Activated naive CD4-positive, alpha-beta T cell treated with anti-CD3 and anti-CD28 coated beads, Interleukin-2, amount 10 ng/mL, durations not matched to agents 7 days and 5 days (primary cell): ENCODE results near the gene RAD1.

Experiments used
- CTCF ChIA-PET: fragments of 350-600 bp; sonication (Branson Sonifier 250); formaldehyde crosslinking; loops from one replicate; lab custom pipeline; 2021; ENCODE audit warnings: antibody characterized with exemption; lab: Charles Lee
- DNase-seq: peaks from one replicate; pipeline ENCODE4 v3.0.0-alpha.2; 2020
- H3K27ac Mint-ChIP-seq: one replicate; pipeline ENCODE4 v1.8.0; 2021; ENCODE audit warnings: mild to moderate bottlenecking, moderate library complexity, mixed read lengths
- H3K27me3 Mint-ChIP-seq: one replicate; pipeline ENCODE4 v1.8.0; 2021; ENCODE audit warnings: mild to moderate bottlenecking, mixed read lengths
- H3K36me3 Mint-ChIP-seq: one replicate; pipeline ENCODE4 v1.8.0; 2021; ENCODE audit warnings: mixed read lengths
- H3K4me1 Mint-ChIP-seq: one replicate; pipeline ENCODE4 v1.8.0; 2021; ENCODE audit warnings: mixed read lengths
- H3K4me3 Mint-ChIP-seq: one replicate; pipeline ENCODE4 v1.8.0; 2021; ENCODE audit warnings: mild to moderate bottlenecking, moderate library complexity, mixed read lengths
- H3K9me3 Mint-ChIP-seq: one replicate; pipeline ENCODE4 v1.8.0; 2021; ENCODE audit warnings: mixed read lengths

RAD1 gene

DNA sequence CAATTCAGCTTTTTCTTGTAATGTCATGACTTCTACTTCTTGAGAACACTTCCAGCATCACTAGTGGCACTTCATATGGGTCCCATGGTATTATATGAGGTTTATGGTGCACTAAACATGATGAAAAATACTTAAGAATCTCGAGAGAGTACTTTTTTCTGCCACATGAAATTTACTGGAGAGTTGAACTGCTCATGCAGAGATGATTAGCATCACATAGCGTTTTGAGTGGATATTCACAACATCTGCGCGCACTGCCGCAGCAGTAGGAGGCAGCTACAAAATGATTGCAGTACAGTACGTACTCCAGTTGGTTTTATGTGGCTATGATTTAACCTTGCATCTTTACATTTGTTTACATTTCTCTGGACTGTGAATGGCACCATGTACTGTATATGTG lies 14.7 kb downstream of the RAD1 start:
- no peak for DNase-seq
- Mint-ChIP-seq H3K27ac (no peak overlapping the region), H3K36me3 (peaks cover 3% of the 10 kb centered on the region), H3K4me3 (no peak overlapping the region), H3K4me1 (no peaks in the 10 kb centered on the region), H3K9me3 (no peaks in the 10 kb centered on the region), H3K27me3 (no peaks in the 10 kb centered on the region)
- CTCF ChIA-PET: interaction anchor here (0.8 to 1.4 kb wide), 6 partner anchors 10 to 416 kb away, joined by 3 to 6 read pairs (median 4); no protein-coding TSS in a partner anchor

DNA sequence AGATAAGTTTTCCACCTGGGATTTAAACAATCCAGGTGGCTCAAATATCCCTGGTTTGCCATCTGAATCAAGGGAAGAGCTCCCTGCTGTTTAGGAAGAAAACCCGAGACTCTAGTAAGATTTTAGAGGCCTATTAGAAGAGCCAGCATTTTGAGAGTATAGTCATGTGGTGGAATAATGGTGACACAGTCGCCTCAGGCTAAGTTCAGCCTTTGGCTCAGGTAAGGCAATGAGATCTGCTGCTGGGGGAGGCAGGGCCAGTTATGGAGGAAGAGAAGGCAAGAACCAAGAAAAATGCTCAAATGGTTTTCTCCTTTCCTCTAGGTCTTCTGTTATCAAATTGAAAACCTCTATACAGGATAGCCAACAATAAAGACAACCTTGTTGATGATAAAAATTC lies 16.2 kb downstream of the RAD1 start:
- CTCF ChIA-PET: interaction anchor here (0.6 to 2.1 kb wide), 16 partner anchors 8 to 587 kb away, joined by 3 to 32 read pairs (median 4); partner anchors contain the start of gene RAD1
- Mint-ChIP-seq H3K27ac (no peak overlapping the region), H3K36me3 (no peaks in the 10 kb centered on the region), H3K4me1 (no peaks in the 10 kb centered on the region), H3K27me3 (no peaks in the 10 kb centered on the region), H3K4me3 (no peak overlapping the region), H3K9me3 (no peaks in the 10 kb centered on the region)
- no peak for DNase-seq

GRCh38 chr5:34898258-34898895 lies 16.9 kb downstream of the RAD1 start:
- Mint-ChIP-seq H3K36me3 (no peaks in the 10 kb centered on the region), H3K27ac (no peak overlapping the region), H3K4me3 (no peak overlapping the region), H3K9me3 (no peaks in the 10 kb centered on the region), H3K4me1 (no peaks in the 10 kb centered on the region), H3K27me3 (no peaks in the 10 kb centered on the region)
- peak; percentile 71 for DNase-seq
- CTCF ChIA-PET: interaction anchor here (0.6 to 2.1 kb wide), 20 partner anchors 8 to 588 kb away, joined by 3 to 32 read pairs (median 4); partner anchors contain the start of gene RAD1

GRCh38 chr5:34897646-34898045 lies 17.7 kb downstream of the RAD1 start:
- H3K4me3 Mint-ChIP-seq: no peak overlapping the region
- H3K36me3 Mint-ChIP-seq: no peaks in the 10 kb centered on the region
- DNase-seq: no peak
- H3K27me3 Mint-ChIP-seq: no peaks in the 10 kb centered on the region
- H3K27ac Mint-ChIP-seq: no peak overlapping the region
- H3K4me1 Mint-ChIP-seq: no peaks in the 10 kb centered on the region
- no peaks in the 10 kb centered on the region for H3K9me3 Mint-ChIP-seq
- CTCF ChIA-PET: interaction anchor here (0.8 to 2.1 kb wide), 11 partner anchors 14 to 423 kb away, joined by 3 to 32 read pairs (median 4); no protein-coding TSS in a partner anchor

DNA sequence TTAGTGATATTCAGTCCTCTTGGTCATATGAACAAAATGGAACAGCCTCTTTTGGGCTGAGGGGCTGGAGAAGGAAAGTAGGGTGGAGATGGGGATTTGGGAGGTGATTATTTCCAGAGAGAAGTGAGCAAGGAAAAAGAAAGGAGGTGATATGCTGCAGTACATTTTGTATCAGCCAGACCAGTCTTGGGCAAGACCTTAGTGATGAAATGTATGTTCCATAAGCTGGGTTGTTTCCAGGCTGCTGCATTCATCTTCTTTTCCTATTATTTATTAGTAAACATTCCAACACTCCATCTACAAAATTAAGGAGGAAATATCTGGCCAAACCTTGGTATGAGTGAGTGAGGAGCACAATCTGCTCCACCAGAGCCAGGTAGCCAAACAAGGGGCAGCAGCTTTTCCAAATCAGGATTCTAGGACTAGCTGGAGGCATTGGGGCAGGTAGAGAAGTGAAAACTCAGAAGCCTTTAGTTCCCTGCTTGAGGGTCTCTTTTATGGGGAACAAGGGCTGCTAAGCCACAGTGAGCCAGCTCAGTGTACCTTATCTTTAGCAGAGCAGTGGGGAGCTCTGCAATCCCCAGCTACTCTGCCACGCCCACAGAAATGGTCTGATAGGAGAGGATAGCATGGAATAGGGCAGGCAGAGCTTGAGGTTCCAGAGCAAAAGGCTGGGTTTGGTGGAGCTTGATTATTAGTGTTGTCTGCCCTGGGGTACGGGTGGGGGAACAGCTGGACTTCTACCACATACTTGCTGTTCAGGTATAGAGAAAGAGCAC lies 19.5 kb downstream of the RAD1 start:
- DNase-seq: no peak
- no peaks in the 10 kb centered on the region for H3K27me3 Mint-ChIP-seq
- H3K36me3 Mint-ChIP-seq: no peaks in the 10 kb centered on the region
- H3K4me3 Mint-ChIP-seq: no peak overlapping the region
- H3K4me1 Mint-ChIP-seq: no peaks in the 10 kb centered on the region
- CTCF ChIA-PET: interaction anchor here (1.2 to 1.8 kb wide), 3 partner anchors 372 to 409 kb away, joined by 3 to 15 read pairs (median 4); no protein-coding TSS in a partner anchor
- H3K27ac Mint-ChIP-seq: no peak overlapping the region
- H3K9me3 Mint-ChIP-seq: no peaks in the 10 kb centered on the region

DNA sequence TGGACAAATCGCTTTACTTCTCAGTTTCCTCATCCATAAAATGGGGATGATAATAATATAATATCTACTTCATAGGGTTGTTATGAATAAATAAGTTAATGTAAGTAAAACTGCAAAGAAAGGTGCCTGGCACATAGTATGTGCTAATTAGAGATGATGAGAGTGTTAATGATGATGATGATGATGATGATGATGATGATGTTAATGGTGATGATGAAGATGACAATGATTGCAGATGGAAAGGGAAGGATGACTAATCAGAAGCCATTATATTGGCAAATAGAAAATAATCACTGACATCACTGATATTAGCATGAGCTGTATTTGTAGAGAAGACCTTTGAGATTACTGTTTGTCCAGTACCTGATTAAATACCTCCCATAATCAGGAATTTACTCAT lies 20.6 kb downstream of the RAD1 start:
- Mint-ChIP-seq H3K4me1 (no peaks in the 10 kb centered on the region), H3K36me3 (no peaks in the 10 kb centered on the region)
- CTCF ChIA-PET: interaction anchor here (1.2 kb wide), 1 partner anchor 371 kb away, joined by 3 read pairs; no protein-coding TSS in a partner anchor

DNA sequence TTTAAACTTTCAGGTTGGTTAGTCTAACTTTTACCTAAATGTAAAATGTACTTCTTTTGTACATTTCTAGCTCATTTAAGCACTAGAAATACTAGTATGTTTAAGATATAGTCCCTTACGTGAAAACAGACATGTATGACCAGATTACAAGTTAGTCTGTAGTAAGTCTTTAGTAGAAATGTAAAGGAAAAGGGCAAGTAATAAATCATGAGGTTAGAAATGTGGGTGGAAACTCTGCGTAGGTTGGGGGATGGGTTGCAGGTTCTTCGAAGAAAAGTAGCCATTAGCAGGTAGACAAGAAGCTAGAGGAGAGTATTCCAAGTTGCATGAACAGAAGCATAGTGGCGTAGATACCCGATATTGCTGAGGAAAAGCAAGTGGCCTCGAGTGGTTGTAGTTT lies 22.9 kb downstream of the RAD1 start:
- no peak overlapping the region for H3K4me3 Mint-ChIP-seq
- H3K36me3 Mint-ChIP-seq: no peaks in the 10 kb centered on the region
- DNase-seq: no peak
- no peaks in the 10 kb centered on the region for H3K4me1 Mint-ChIP-seq
- CTCF ChIA-PET: interaction anchor here (1.9 kb wide), 1 partner anchor 406 kb away, joined by 6 read pairs; no protein-coding TSS in a partner anchor
- H3K27me3 Mint-ChIP-seq: no peaks in the 10 kb centered on the region
- H3K9me3 Mint-ChIP-seq: no peaks in the 10 kb centered on the region
- H3K27ac Mint-ChIP-seq: no peak overlapping the region

More for the DNA sequence above, 20.6 kb downstream of the RAD1 start:
- Mint-ChIP-seq H3K4me3 (no peak overlapping the region), H3K27me3 (no peaks in the 10 kb centered on the region), H3K9me3 (no peaks in the 10 kb centered on the region), H3K27ac (no peak overlapping the region)
- no peak for DNase-seq

DNA sequence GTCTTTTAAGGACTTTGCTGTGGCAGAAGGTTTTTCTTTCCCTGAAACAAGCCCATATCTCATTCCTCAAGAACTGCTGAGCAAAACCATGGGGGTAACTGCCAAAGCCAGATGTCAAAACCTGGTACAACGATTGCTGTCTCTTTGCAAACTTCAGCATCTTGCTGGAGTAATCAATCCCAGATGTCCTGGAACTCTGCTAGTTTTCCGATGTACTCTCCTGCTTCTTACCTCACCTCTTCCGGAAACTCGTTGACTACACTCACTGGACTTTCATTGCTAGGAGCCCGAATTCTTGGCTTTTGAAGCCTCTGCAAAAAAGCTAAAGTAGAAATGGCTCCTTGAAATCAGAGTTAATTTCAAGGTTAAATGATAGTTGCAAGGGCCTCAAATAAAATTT lies 23.3 kb downstream of the RAD1 start:
- Mint-ChIP-seq H3K4me1 (no peaks in the 10 kb centered on the region), H3K9me3 (no peaks in the 10 kb centered on the region), H3K27ac (no peak overlapping the region), H3K27me3 (no peaks in the 10 kb centered on the region), H3K36me3 (no peaks in the 10 kb centered on the region), H3K4me3 (no peak overlapping the region)
- CTCF ChIA-PET: interaction anchor here (1.9 kb wide), 1 partner anchor 406 kb away, joined by 6 read pairs; no protein-coding TSS in a partner anchor
- no peak for DNase-seq

DNA sequence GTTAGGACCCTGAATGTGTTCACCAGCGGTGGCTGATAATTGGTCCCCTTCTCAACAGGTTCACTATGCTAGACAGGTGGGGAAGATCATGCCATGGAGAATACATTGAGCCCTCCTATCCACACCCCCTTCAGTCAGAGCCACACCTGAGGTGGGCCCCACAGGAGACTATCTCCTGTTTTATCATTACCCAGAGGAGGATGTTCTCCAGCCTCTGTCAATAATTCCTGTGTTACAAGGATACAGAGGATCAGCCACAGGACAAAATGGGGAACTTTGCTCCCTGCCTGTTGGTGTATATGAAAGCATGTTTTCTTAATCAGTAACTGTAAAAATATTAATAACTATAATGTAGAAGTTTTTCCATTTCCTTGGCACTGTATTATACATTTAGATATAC lies 25.9 kb downstream of the RAD1 start:
- no peak overlapping the region for H3K27ac Mint-ChIP-seq
- no peaks in the 10 kb centered on the region for H3K36me3 Mint-ChIP-seq
- CTCF ChIA-PET: no interaction called here

GRCh38 chr5:34886392-34887119 lies 28.7 kb downstream of the RAD1 start:
- Mint-ChIP-seq H3K9me3 (no peaks in the 10 kb centered on the region), H3K27me3 (peaks cover 3% of the 10 kb centered on the region), H3K36me3 (no peaks in the 10 kb centered on the region), H3K4me1 (no peaks in the 10 kb centered on the region), H3K27ac (no peak overlapping the region), H3K4me3 (no peak overlapping the region)
- CTCF ChIA-PET: interaction anchor here (1.0 to 1.1 kb wide), 2 partner anchors 12 to 401 kb away, joined by 3 read pairs; no protein-coding TSS in a partner anchor
- DNase-seq: no peak

More for the DNA sequence above, 25.9 kb downstream of the RAD1 start:
- no peaks in the 10 kb centered on the region for H3K9me3 Mint-ChIP-seq
- no peaks in the 10 kb centered on the region for H3K27me3 Mint-ChIP-seq
- DNase-seq: no peak
- H3K4me3 Mint-ChIP-seq: no peak overlapping the region
- no peaks in the 10 kb centered on the region for H3K4me1 Mint-ChIP-seq

DNA sequence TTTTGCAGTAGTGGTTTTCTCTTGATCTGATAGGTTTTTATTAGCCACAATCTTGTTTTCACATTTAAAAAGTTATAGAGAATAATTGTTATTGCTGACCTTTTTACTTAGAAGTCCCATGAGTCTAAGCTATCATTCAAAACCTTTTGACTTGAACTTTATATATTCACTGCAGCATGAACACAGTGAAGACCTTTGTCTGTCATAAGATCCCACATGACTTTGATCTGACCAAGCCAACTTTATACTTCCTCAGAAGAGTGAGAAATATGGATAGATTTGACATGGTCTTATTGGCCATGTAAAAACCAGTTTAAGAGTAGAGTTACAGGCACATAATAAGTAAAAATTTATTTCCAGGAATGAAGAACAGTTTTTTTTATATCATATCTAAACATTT lies 34.1 kb downstream of the RAD1 start:
- CTCF ChIA-PET: no interaction called here
- Mint-ChIP-seq H3K27ac (no peak overlapping the region), H3K36me3 (no peaks in the 10 kb centered on the region), H3K27me3 (peaks cover 7% of the 10 kb centered on the region), H3K9me3 (peaks cover under 1% of the 10 kb centered on the region), H3K4me3 (no peak overlapping the region), H3K4me1 (no peaks in the 10 kb centered on the region)
- no peak for DNase-seq

GRCh38 chr5:34876275-34876674 lies 39.0 kb downstream of the RAD1 start:
- Mint-ChIP-seq H3K27me3 (peaks cover 8% of the 10 kb centered on the region), H3K9me3 (peaks cover 2% of the 10 kb centered on the region), H3K4me1 (no peaks in the 10 kb centered on the region), H3K27ac (no peak overlapping the region), H3K36me3 (no peaks in the 10 kb centered on the region), H3K4me3 (no peak overlapping the region)
- DNase-seq: no peak
- CTCF ChIA-PET: no interaction called here

DNA sequence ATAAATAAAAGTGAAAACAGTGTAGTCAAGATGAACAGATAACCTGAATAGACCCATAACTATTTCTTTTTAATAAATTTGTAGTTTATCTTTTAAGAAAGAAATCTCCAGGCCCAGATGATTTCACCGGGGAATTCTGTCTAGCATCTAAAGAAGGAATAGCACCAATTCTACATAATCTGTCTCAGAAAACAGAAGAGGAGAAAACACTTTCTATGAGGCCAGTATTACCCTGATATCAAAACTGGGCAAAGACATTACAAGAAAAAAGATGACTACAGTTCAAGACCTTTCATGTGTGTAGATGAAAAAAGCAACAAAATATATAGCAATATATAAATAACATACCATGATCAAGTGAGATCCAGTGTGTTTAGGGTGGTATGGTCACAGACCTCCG lies 44.9 kb downstream of the RAD1 start:
- no peaks in the 10 kb centered on the region for H3K36me3 Mint-ChIP-seq
- CTCF ChIA-PET: no interaction called here

GRCh38 chr5:34869256-34869655 lies 46.0 kb downstream of the RAD1 start:
- Mint-ChIP-seq H3K9me3 (no peaks in the 10 kb centered on the region), H3K27me3 (no peaks in the 10 kb centered on the region), H3K36me3 (no peaks in the 10 kb centered on the region), H3K27ac (no peak overlapping the region), H3K4me3 (no peak overlapping the region), H3K4me1 (no peaks in the 10 kb centered on the region)
- CTCF ChIA-PET: interaction anchor here (1.4 kb wide), 1 partner anchor 29 kb away, joined by 4 read pairs; no protein-coding TSS in a partner anchor
- no peak for DNase-seq

More for the DNA sequence above, 44.9 kb downstream of the RAD1 start:
- H3K4me1 Mint-ChIP-seq: no peaks in the 10 kb centered on the region
- H3K27ac Mint-ChIP-seq: no peak overlapping the region
- no peaks in the 10 kb centered on the region for H3K9me3 Mint-ChIP-seq
- no peak for DNase-seq
- peaks cover under 1% of the 10 kb centered on the region for H3K27me3 Mint-ChIP-seq
- H3K4me3 Mint-ChIP-seq: no peak overlapping the region
